Activated CD4-positive, alpha-beta T cell treated with anti-CD3 and anti-CD28 coated beads, Interleukin-2, Interleukin-4, amounts not matched to agents 100 ng/mL and 50 ng/mL, durations not matched to agents 16 hours and 8 hours (primary cell): ENCODE results near the gene HUWE1.
A peak's percentile ranks its signal among the peaks of the same experiment; 100 is the strongest.

Source experiments
- DNase-seq: peaks from one replicate; pipeline ENCODE4 v3.0.0-alpha.2; 2020; ENCODE audit warnings: low spot score

The HUWE1 gene

DNA sequence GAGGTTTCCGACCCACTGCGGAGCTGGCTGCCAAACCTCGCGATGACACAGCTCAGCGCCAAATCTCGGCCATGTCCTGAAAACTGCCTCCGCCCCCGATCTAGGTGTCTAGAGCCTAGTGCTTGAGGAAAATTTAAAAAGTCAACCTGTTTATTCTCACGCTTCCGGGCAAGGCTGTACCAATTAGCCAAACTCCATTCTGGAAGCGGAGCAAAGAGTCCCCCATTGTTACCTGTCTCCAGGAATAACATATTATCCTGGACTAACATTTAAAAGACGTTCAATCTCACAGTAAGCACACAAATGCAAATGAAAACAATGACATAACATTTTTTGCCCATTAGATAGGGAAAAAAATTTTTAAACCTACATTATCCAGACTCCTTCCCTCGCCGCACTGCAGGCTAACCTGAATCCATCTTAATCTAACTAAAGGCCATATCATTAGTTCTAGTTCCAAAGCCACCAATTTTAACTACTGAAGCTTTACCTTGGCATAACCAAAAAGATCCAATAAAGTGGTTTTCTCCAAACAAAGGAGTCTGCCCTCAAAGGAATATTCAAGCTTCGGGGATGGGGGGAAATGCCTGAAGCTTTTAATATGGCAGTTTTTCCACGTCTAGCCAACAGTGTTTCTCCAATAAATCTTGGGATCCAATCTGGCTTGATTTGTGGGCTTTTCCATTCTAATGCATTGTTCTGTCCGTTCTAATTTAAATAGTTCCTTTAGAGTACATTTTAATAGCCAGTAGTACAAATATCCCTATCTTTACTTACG is 1.9 kb downstream of the HUWE1 start:
- no peak for DNase-seq

DNA sequence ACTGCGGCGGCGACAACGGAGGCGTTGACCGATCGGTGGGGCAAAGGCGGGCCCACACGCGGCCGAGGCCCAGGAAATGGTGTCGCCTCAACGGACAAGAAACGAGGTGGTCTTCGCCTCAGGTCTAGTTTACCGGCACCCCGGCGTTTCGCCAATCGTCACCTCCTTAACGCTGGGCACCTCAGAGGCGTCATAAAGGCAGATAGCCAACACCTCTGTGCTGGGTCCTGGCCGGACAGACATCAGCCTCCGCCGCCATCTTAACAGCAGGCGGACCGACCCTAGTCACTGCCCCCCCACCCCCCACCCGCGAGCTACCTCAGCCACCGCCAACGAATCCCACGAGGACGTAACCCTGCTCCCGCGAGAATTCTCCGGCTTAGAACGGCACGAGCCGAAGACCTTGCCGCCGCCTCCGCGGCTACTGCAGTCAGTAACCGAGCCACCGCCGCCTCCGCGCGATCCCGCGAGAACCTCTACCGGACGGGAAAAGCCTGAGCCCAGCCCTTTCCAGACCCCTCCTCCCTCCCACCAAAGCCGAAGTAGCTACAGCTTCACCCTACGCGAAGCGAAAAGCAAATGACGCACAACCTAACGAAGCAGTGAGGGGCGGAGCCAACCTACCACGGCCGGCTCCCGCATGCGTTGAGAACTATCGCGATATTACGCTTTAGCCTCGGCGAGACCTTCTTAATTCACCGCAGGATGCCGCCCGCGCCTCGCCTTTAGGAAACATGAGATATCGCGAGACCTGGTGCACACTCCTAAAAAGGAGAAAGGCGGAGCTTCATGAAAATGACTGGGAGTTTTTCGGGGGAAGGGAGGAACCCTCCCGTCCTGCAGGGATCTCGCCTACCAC is 2.7 kb downstream of the HUWE1 start:
- peak; percentile 94 for DNase-seq

DNA sequence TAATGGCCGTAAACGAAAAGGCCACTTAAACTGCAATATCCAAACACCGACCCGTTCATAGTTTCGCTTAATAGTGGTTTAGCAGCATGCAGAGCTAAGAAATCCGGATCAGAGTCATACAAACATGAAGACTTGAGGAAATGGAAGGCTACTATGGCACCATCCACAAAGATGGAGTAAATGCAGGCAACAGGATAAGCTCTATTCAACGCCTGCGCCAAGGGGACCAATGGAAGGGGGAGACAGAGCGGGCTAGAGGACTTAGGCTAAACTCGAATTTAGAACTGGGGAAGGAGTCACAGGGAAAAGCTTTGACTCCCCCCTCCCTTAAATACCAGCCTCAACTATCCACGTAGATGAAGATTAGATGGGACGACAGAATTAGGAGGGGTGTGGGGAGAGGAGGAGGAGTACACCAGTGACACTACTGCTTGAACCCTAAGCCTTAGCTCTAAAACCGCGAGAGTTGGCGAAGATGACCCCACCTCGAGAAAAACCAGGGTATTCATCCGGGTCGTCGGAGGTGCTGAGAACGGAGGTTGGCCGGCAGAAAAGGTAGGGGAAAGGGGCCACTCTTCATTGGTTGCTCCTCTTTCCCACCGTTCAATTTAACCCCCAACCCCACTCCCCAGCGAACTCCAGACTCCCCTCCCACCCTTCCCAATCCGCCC is 3.5 kb downstream of the HUWE1 start:
- DNase-seq: peak; percentile 46

DNA sequence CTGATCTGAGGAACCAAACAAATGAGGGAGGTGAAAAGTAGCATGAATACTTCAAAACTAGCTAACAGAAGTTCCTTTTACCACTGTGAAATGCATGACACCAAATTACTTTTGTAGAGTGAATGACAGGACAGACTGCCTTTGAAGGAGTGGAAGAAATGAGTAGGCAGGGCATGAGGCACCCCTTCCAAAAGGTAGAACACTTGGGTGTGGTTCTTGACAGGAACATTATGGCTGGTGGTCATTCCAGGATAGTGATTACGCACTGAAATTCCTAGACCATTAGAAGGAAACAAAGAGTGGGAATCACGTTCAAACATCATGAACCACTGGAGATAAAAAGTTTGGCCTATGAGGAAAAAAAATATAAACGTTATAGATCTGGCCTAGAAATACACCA is 4.9 kb downstream of the HUWE1 start:
- DNase-seq: peak; percentile 29

DNA sequence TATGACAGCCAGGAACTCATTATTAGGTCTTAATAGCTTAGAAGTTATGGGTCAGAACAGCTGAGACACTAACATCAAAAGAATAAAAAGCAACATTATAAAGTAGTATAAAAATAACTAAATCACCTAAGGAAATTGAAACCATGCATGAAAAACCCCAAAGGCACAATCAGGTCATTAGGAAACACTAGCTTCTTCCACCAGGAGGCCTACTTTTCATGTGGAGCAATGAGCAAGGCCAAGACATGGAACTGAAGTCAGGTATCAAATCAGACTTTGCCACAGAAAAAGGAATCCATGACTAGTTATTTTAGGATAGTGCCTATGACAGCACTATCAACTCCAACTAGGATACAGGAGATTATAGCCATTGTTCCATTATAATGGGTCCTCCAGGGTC is 7.9 kb downstream of the HUWE1 start:
- no peak for DNase-seq

DNA sequence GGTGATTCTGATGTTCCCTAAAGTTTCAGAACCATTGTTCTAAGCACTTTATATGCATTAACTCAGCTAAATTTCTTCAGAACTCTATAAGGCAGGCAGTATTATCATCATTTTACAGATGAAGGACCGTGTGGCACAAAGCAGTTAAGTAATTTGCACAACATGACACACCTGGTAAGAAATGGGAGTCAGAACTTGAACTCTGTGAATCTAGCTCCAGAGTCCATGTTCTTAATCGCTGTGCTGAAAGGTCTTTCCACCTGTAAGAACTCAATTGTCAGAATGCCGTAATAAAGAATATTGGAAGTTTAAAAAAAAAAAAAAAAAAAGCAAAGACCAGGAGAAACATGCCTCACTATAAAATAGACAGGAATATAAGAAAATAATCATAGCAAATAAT is 9.2 kb downstream of the HUWE1 start:
- no peak for DNase-seq

DNA sequence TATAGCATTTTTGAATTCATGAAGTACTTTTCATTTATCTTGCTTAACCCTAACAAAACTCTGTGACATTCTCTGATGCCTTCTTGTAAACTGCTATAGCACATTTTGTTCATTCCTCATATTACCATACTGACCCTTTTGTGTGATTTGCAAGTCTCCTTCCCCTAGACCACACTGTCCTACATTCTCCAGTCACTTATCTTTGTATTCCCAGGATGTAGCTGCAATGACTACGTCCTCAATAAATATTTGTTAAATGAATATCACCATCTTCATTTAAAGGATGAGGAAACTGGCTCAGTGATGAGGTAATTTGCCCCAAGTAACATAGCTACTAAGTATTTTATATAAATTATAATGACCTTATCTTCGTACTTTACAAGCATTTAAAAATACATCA is 11.9 kb downstream of the HUWE1 start:
- DNase-seq: no peak

DNA sequence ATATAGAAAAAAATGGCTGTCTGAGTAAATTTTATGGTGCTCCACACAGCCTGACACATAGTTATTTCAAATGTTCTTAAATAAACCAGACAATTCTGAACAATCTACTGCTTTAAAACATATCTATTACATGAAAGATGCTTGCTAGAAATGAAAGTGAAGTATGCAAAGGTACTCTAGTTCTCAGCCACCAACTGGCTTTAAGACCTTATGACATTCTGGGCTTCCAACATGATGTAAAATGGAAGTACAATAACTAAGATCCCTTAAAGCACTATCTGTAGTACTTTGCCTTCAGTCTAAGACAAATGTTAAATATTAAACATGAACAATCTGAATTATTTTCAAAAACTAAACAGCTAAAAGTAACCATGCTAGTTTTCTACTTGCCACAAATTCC is 17.3 kb downstream of the HUWE1 start:
- no peak for DNase-seq

DNA sequence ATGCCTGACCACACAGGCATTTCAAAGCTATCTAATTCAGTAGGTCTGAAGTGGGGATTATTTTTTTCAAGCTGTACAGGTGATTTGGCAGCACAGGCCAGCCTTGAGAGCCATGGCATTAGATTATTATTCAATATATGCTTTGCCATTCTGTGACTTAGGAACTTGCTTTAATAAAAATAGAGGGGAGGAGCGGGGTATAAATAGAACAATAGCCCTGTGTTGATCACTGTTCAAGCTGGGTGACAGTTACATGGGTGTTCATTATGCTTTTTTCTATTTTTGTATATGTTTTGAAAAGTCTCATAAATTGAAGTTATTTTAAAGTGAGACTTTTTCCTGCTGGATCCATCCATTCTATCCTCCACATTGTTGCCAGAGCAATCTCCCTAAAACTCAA is 20.3 kb downstream of the HUWE1 start:
- DNase-seq: no peak

DNA sequence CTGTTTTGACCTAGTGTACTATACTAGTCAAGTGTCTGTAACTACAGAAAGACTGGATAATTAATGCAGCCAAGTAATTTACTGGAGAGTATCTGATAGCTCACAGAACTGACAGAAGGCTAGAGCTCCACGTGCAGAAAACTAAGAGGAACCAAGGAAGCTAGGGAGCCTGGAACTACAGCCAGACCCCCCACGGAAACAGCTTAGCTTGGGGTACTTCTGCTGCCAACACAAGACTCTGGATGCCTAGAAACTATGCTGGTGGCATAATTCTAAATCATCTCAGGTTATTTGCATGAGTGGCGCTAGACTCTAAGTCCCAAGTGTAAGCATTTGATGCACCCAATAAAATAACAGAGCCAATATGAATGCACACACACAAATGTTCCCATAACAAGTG is 26.5 kb downstream of the HUWE1 start:
- DNase-seq: no peak

DNA sequence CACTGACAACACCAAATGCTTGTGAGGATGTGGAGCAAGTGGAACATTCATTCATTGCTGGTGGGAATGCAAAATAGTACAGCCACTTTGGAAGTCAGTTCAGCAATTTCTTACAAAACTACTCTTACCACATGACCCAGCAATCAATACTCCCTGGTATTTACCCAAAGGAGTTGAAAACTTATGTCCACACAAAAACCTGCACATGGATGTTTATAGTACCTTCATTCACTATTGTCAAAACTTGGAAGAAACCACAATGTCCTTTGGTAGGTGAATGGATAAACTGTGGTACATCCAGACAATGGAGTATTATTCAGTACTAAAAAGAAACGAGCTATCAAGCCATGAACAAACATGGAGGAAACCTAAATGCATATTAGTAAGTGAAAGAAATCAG is 27.5 kb downstream of the HUWE1 start:
- no peak for DNase-seq

DNA sequence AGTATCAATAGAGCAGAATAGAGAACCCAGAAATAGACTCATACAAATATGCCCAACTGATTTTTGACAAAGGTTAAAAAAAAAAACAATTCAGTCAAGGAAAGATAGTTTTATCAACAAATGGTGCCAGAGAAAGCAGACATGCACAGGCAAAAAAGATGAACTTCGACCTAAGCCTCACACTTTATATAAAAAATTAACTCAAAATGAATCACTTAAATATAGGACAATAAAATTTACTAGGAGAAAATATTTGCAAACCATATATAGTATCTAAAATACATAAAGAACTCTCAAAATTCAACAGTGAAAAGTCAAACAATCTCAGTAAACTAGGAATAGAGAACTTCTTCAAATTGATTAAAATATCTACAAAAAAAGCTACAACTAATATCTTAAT is 29.7 kb downstream of the HUWE1 start:
- no peak for DNase-seq

DNA sequence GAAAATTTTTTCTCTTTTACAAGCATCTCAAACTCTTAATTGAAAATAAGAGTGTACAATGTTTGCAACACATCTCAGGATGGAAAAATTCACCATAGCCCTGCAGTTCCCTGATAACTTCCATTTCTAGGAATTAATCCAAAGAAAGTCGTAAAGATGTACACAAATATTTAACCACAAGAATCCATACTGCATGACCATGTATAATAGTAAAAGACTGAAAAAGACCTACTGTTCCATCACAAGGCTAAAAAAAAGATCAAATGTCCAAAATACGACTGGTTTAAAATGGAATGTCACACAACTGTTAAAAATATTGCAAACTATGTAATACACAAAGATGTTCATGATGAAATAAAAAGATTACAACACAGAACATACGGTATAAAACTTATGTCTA is 32.1 kb downstream of the HUWE1 start:
- DNase-seq: no peak

DNA sequence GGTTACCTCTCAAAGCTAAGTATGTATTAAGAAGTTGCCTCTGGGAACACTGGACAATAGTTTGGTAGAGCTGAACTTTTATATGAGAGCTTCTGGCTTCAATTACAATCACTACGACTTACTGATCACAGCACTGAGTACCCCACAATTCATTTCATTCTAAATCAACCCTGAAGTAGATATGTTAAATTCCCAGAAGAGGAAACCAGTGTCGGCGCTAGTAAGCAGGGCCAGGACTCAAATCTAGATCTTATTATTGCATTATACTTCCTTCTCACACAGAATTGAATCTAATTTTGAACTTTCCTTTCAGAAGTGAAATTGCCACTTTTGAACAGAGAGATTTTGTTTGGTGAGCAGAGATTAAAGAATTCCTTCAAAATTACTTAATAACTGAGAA is 41.8 kb downstream of the HUWE1 start:
- DNase-seq: peak; percentile 42

DNA sequence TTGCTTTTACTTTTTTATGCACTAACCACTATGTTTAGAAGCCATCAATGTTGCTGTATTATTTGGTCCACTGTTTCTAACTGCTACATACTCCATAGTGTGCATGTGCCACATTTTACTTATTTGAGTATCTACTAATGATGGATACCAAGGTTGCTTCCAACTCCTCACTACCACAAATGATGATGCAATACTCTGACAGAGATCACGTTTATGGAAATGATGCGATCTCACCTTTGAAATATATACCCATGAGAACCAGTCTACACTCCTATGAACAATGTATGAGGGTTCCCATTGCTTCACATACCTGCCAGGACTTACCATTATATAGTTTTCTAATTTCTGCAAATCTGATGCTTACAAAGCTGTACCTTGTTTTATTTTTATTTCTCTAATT is 44.2 kb downstream of the HUWE1 start:
- no peak for DNase-seq

DNA sequence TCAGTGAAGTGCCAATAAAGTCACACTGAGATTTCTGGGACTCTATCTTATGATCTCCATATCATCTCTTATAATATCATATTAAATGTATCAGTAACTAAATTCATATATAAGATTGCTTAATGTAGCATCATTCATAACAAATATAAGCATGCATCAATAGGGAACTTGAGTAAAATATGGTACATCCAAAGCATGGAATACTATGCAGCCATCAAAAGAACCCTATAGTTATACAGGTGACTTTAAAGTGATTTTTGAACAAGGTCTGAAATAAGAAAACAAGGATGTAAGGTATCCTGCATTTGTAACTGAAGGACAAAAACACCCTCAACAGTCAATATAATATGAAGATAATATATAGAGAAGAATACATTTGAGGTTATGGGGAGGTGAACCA is 47.3 kb downstream of the HUWE1 start:
- no peak for DNase-seq

DNA sequence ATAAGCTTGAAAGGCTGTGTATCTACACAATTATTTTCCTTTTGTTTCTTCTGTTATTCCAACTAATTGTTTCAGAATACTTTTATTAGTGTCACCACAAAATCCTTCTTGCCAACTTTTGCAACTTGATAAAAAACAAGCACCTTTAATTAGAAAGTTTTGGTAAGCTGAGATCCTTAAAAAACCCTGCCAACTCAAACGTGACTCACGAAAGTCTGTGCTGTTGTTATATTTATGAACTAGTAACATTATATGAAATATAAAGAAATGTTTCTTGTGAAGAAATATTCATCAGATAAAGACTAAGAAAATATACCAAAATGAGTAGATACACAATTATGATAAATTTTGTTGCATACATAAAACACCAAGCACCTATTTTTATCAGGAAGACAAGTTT is 49.0 kb downstream of the HUWE1 start:
- no peak for DNase-seq

DNA sequence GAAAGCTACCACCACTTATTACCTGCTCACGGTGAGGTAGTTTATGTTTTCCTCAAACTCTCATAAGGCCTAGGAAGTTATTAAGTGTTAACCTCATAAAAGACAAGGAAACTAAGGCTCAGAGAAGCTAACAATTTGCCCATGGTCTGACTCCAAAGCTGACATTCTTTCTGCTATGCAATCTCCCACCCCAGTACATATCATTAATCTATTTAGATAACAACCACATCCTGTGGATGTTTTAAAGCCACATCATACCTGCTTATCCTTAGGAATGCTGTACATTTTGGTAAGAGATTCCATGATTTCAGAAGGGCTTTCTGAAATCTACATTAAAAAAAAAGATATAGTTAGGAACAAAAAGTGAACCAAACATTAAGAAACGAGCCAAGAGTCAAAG is 55.4 kb downstream of the HUWE1 start:
- no peak for DNase-seq

DNA sequence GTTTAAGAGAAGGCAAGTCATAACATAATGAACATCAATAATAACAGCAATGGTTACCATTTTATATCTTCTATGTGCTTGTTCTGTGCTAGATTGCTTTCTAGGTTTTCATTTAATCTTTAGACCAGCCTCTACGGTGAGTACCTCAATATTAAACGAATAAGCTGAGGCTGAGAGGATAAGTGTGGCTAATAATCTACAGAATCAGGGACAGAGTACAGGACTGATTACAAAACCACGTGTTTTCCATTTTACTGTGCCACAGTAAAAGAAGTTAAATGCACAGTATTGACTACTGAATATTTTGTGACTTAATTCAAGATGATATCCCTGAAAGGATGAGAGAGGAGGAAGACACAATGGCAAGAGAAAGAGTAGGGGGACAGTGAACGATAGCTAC is 56.3 kb downstream of the HUWE1 start:
- DNase-seq: no peak

DNA sequence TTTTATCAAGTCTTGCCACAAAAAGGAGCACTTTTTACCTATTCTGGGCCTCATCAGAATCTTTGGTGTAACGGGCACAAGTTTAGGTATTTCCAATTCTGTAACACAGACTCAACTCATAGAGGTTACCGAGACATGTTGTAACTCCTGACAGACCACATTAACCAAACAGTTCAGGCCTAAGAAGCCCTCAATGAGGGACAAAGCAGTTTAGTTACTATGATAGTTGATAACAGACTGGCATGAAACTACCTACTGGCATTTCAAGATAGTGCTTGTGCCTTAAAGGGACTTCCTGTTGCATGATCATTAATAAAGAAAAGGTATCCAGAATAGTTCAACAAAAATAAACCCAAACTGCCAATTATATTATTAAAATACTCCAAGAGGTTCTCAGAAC is 64.1 kb downstream of the HUWE1 start:
- DNase-seq: no peak

DNA sequence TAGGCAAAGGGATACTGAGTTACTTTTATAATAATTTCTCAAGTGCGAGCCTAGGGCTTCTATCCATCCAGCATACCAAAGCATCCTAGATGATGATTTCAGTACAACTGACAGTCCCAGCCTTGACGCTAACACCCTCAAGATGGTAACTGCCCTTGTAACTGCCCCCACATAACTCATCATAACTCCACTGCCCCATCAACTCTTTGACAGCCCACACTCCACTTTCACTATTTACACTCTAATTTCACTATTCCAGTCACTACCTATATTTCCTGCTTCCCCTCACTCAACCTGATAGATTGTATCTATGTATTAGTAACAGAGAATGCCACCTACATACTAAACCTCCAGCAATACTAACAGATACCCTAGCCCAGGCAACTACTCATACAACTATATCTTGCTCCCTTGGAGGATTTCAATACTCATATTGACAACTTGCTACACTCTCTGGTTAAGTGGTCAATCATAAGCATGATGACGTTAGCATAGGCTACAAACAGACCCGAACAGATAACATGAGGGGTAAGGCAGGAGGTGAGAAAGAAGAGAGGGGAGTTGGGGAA is 65.0 kb downstream of the HUWE1 start:
- no peak for DNase-seq

DNA sequence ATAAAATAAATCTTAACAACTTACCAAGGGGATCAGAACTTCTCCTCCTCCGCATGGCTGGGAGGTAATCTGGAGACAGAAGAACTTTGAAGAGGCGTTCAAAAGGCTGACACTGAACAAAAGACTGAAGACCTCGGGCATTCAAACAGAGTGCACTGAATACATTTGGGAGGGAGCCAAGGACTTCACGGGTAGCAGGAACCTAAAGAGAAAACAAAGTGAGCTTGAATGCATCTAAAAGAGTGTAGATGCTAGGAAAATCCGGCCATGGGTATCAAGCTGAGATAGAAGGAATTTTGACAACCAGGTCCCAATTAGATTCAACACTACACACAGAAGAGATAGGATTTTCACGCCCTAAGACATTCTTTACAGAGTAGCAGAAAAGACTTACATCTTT is 69.6 kb downstream of the HUWE1 start:
- DNase-seq: no peak

DNA sequence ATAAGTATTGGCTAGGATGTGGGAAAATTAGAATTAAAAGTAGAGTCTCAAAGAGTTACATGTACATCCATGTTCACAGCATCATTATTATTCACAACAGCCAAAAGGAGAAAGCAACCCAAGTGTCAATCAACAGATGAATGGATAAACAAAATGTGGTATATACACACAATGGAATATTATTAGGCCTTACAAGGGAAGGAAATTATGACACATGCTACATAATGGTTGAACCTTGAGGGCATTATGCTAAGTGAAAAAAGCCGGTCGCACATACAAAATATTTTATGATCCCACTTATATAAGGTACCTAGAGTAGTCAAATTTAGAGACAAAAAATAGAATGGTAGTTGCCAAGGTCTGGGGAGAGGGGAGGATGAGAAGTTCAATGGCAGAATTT is 80.1 kb downstream of the HUWE1 start:
- no peak for DNase-seq
